NB4 (cell line): ENCODE data around the gene CCDC33.

Experiments used
- CTCF ChIP-seq: IDR thresholded peaks from one replicate; pipeline ENCODE4 v1.5.1; 2012; ENCODE audit warnings: low read depth, low read length
- MAX ChIP-seq: IDR thresholded peaks from 2 replicates; pipeline ENCODE4 v1.6.1; 2011; ENCODE audit warnings: low read depth, low read length
- POLR2A ChIP-seq: IDR thresholded peaks from 2 replicates; pipeline ENCODE4 v1.6.1; 2011; ENCODE audit warnings: mild to moderate bottlenecking; ENCODE audit not compliant: insufficient read length; ENCODE audit errors: extremely low read depth

GRCh38 chr15:74373056-74373650 lies 137.0 kb downstream of the CCDC33 start:
- no peak for TF ChIP-seq CTCF
- no peak for TF ChIP-seq POLR2A
- TF ChIP-seq MAX, result no peak
